Ecto neural progenitor cell (in vitro differentiated cells): ENCODE results near the gene BAZ1A.
"Not testable (repeated sequence)": the region's sequence is repeated elsewhere in the genome, so short reads cannot be mapped to it uniquely, and the experiment has no call there.

Experiments
- DNase-seq: peaks from one replicate; pipeline ENCODE4 v3.0.0-alpha.2; 2018; ENCODE audit warnings: low spot score

Gene BAZ1A

GRCh38 chr14:34857689-34858449 lies 17.3 kb downstream of the BAZ1A start:
- DNase-seq = no peak

DNA sequence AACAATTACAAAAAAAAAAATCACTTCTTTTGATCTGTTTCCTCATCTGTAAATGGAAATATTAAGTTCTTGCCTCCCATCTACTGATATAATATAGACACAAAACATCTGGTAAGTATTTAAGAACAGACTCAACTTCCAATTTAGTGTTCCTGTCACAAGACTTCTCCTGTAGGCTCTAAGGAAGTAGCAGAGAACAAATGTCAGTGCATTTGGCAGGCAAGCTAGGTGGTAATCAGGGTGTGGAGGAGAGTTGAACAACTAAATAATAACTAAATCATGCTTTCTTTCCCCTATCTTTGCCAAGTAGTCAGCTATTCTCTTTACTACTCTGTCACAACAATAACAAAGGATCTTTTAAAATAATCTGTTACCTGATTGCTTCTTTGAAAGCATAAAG lies 22.1 kb downstream of the BAZ1A start:
- DNase-seq = no peak

DNA sequence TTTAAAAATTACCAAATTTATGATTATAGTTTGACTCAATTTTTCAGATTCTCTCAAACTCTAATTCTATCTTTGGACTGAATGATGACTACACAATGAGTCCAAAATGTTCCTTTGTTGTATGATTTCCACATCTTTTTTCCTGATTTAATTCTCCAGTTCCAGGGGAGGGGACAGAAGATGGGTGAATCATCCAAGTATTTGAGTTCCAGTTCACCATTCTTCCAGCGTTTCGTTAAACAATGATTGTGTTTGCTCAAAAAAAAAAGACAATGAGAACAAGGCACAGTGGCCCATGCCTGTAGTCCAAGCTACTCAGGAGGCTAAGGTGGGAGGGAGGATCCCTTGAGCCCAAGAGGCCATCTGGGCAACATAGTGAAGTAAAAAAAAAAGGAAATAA lies 23.8 kb downstream of the BAZ1A start:
- no peak for DNase-seq

DNA sequence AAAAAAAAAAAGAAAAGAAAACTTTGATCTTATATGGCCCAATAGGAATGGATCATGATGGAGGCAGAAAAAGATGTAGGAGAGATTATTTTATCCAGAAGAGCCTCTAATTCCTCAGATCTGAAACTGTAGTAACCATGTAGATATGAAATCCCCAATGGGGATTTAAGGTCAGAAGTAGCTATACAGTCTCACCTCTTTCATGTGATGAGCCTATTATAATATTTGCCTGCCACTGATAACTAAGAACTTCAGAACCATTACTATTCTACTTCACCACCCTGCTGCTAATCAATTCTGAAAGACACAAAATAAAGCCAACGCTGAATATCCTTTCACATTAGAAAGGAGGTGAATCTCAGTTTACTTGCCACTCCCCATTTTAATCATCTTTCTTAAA lies 29.3 kb downstream of the BAZ1A start:
- DNase-seq = no peak

GRCh38 chr14:34843011-34843554 lies 32.1 kb downstream of the BAZ1A start:
- DNase-seq = no peak

DNA sequence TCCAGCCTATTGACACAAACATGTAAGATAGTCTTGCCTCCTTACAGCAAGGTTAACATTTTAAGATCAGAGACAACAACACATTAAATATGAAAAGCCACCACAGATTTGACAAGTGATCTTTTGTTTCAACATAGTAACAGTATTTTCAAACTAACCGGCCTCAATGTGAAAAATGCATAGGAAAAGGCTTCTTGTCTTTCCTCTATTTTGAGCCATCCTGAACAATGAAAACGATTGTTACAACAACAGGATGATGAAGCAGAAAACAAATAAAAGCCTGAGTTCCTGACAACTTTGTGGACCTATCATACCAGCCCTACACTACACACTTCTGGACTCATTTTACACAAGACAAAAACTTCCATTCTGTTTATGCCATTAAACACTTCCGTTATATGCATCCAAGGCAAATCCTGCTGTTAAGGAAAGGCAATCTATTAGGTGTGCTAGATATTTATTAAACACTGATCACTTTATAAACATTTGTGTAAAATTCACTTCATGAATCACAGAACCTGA lies 37.3 kb downstream of the BAZ1A start:
- DNase-seq = no peak

- no peak for DNase-seq
Observed at GRCh38 chr14:34835312-34835711, 39.8 kb downstream of the BAZ1A start.

DNA sequence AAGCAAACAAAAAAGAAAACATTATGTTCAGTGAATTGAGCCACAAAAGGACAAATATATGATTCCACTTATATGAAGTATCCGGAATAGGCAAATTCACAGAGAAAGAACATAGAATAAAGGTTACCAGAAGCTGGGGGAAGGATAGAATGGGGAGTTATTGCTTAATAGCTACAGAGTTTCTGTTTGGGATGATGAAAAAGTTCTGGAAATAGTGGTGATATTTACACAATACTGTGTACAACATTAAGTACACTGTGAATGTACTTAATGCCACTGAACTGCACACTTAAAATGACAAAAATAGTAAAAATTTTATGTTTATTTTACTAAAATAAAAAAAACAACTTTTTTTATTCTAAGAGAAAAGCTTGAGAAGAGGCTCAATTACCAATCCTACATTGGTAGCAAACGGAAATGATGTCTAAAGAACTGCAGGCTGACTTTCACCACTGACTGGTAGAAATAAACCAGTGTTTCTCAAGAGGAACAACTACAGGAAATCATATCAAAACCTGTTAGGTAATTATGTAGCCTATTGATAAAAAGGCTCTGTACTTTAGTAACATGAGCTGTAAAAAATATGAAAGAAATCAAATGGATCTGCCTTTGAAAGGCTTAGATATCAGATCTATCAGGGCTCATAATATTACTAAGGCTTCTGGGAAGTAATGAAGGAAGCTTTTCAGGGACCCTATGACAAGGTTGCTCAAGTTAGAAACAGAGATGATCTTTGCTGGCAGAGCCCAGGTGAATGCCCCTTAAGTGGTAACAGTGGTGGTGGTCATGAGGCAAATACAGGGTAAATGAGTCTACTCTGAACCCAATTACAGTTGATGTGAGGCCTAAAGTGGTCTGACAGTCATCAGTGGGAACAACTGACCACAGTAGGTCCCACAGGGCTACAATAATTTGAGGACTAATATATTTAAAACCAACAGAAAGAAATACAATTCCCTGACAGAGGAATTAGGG lies 41.3 kb downstream of the BAZ1A start:
- no peak for DNase-seq

DNA sequence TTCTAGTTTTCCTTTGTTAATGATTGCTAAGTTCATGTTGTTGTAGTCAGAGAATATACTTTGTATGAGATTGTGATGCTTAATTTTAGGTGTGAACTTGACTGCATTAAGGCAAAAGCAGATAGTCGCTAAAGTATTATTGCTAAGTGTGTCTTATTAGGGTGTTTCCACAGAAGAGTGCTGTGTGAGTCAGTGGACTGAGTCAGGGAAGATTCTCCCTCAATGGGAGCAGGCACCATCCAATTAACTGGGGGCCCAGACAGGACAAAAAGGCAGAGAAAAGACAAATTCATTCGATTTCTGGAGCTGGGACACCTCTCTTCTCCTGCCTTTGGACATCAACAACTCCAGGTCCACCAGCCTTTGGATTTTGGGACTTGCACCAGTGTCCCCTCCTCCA lies 48.5 kb downstream of the BAZ1A start:
- DNase-seq = no peak

- no peak for DNase-seq
Observed at GRCh38 chr14:34824826-34825225, 50.3 kb downstream of the BAZ1A start.

- DNase-seq = no peak
Observed at GRCh38 chr14:34824256-34824655, 50.9 kb downstream of the BAZ1A start.

- no peak for DNase-seq
Observed at GRCh38 chr14:34817768-34818167, 57.4 kb downstream of the BAZ1A start.

- DNase-seq = no peak
Observed at GRCh38 chr14:34810028-34810427, 65.1 kb downstream of the BAZ1A start.

GRCh38 chr14:34806257-34806656 lies 68.9 kb downstream of the BAZ1A start:
- DNase-seq = no peak

- no peak for DNase-seq
Observed at GRCh38 chr14:34804933-34805332, 70.2 kb downstream of the BAZ1A start.

GRCh38 chr14:34798861-34799260 lies 76.3 kb downstream of the BAZ1A start:
- not testable (repeated sequence) for DNase-seq

DNA sequence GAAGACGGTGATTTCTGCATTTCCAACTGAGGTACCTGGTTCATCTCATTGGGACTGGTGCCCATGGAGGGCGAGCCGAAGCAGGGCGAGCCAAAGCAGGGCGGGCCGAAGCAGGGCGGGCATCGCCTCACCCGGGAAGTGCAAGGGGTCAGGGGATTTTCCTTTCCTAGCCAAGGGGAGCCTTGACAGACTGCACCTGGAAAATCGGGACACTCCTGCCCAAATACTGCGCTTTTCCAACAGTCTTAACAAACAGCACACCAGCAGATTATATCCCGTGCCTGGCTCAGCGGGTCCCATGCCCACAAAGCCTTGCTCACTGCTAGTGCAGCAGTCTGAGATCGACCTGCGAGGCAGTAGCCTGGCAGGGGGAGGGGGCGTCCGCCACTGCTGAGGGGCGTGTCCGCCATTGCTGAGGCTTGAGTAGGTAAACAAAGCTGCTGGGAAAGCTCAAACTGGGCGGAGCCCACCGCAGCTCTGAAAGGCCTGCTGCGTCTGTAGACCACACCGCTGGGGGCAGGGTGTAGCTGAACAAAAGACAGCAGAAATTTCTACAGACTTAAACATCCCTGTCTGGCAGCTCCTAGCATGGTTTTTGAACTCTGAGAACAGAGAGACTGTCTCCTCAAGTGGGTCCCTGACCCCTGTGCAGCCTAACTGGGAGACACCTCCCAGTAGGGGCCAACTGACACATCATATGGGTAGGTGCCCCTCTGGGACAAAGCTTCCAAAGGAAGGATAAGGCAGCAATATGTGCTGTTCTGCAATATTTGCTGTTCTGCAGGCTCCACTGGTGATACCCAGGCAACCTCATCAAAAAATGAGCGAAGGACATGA lies 77.2 kb downstream of the BAZ1A start:
- no peak for DNase-seq

DNA sequence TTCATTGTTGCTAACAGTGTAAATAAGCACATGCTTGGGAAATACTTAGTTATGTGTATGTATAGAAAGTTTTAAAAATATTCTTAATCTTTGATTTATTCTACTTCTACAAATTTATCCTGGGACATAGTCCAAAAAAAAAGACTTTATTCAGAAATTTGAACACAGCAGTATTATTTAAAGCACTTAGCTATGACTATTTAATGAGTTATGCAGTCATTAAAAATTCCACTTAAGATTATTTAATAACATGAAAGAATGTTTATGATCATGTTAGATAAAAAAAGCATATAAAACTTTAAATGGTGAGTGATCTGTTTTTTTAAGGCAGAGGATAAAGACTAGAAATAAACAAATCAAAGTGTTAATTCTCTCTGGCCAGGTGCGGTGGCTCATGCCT lies 78.3 kb downstream of the BAZ1A start:
- no peak for DNase-seq

GRCh38 chr14:34794941-34795340 lies 80.2 kb downstream of the BAZ1A start:
- no peak for DNase-seq

DNA sequence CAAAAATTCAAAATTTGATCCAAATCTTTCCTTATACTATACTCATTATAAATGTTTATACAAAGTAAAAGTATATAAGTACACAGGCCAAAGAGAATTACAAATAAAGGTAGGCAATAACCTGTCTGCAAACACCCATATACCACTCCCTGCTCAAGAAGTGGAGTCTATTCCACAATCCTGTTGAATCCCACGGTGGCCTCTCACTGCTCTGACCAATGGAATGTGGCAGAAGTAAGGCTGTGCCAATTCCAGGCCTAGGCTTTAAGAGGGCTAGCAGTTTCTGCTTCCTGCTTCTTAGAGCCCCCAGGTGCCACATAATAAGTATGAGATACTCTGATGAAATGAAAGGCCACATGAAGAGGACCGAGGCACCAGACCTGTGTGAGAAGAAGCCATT lies 80.9 kb downstream of the BAZ1A start:
- DNase-seq = no peak

DNA sequence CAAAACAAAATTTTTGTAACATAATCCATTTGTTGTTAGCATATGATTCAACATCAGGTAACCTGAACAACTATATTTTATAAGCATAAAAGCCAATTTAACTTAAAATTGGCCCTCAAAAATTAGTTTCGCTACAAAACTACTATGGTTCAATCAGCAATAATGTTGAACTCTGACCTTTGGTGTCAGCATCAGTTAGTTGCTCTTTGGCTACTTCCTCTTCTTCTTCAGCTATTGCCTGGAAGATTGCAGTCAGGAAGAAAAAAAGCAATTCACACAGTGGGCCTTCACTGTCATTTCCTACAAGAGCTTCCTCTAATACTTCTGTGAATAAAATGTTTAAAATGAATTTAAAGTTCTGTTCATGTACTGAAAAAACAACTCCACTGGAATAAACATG lies 82.6 kb downstream of the BAZ1A start:
- DNase-seq = no peak
